ENCODE data around the gene RHOH. TPM values are rescaled to one million over a fixed set of nuclear protein-coding genes. Genes with fewer than 3 reads are reported as not detected.

RHOH gene
- total and polyA plus RNA-seq, 2 of the 13 experiments (the other 11 are each of a cell fraction or from before 2014, with no cell fraction given): 0.57 TPM; not detected in 1

Other genes with a start within 250 kb of the RHOH start
- gene PDS5A, start 219.1 kb upstream of the RHOH start, total RNA-seq (2016; rRNA removed; fragmentation: Illumina TruSeq; extraction: Trizol): 57.0 and 77.4 TPM in 2 replicates
- 21.5 and 31.8 TPM in 2 replicates for gene PDS5A, start 219.1 kb upstream of the RHOH start, polyA plus RNA-seq (2011; rRNA removed)
- gene N4BP2, start 140.2 kb upstream of the RHOH start, total RNA-seq (2016; rRNA removed; fragmentation: Illumina TruSeq; extraction: Trizol): 12.9 and 22.8 TPM in 2 replicates
- 4.1 and 5.6 TPM in 2 replicates for gene N4BP2, start 140.2 kb upstream of the RHOH start, polyA plus RNA-seq (2011; rRNA removed)
- not detected in 2 replicates for gene CHRNA9, start 138.3 kb downstream of the RHOH start, total RNA-seq (2016; rRNA removed; fragmentation: Illumina TruSeq; extraction: Trizol)
- gene CHRNA9, start 138.3 kb downstream of the RHOH start, polyA plus RNA-seq (2011; rRNA removed): not detected in 2 replicates

Data from HepG2 (cell line).